Measurements from ENCODE around the gene PHLPP1.
A peak's percentile ranks its signal among the peaks of the same experiment; 100 is the strongest.

PHLPP1 gene

GRCh38 chr18:62744076-62744968 lies 29.0 kb downstream of the PHLPP1 start:
- DNase-seq (ENCODE audit: low spot score), result peak; percentile 75

GRCh38 chr18:62745089-62745751 lies 29.9 kb downstream of the PHLPP1 start:
- no peak for DNase-seq (ENCODE audit: low spot score)

- no peak for DNase-seq (ENCODE audit: low spot score)
These were observed 34.0 kb downstream of the PHLPP1 start for GRCh38 chr18:62749389-62749788.

GRCh38 chr18:62751341-62751821 lies 36.0 kb downstream of the PHLPP1 start:
- no peak for DNase-seq (ENCODE audit: low spot score)

- no peak for DNase-seq (ENCODE audit: low spot score)
These were observed 36.6 kb downstream of the PHLPP1 start for GRCh38 chr18:62751977-62752376.

- DNase-seq (ENCODE audit: low spot score), result no peak
These were observed 38.7 kb downstream of the PHLPP1 start for GRCh38 chr18:62754026-62754425.

- DNase-seq (ENCODE audit: low spot score), result no peak
These were observed 40.1 kb downstream of the PHLPP1 start for GRCh38 chr18:62755454-62755853.

- DNase-seq (ENCODE audit: low spot score), result no peak
These were observed 40.6 kb downstream of the PHLPP1 start for GRCh38 chr18:62755946-62756345.

GRCh38 chr18:62757399-62758010 lies 42.2 kb downstream of the PHLPP1 start:
- DNase-seq (ENCODE audit: low spot score), result no peak

GRCh38 chr18:62758591-62758990 lies 43.2 kb downstream of the PHLPP1 start:
- DNase-seq (ENCODE audit: low spot score), result no peak

GRCh38 chr18:62759704-62760402 lies 44.5 kb downstream of the PHLPP1 start:
- DNase-seq (ENCODE audit: low spot score), result no peak

GRCh38 chr18:62760403-62760734 lies 45.0 kb downstream of the PHLPP1 start:
- no peak for DNase-seq (ENCODE audit: low spot score)

GRCh38 chr18:62763101-62763521 lies 47.8 kb downstream of the PHLPP1 start:
- no peak for DNase-seq (ENCODE audit: low spot score)

- DNase-seq (ENCODE audit: low spot score), result no peak
These were observed 50.9 kb downstream of the PHLPP1 start for GRCh38 chr18:62766266-62766665.

GRCh38 chr18:62767321-62767720 lies 52.0 kb downstream of the PHLPP1 start:
- no peak for DNase-seq (ENCODE audit: low spot score)

GRCh38 chr18:62767836-62768557 lies 52.7 kb downstream of the PHLPP1 start:
- DNase-seq (ENCODE audit: low spot score), result no peak

- DNase-seq (ENCODE audit: low spot score), result no peak
These were observed 53.2 kb downstream of the PHLPP1 start for GRCh38 chr18:62768558-62768943.

- DNase-seq (ENCODE audit: low spot score), result no peak
These were observed 53.9 kb downstream of the PHLPP1 start for GRCh38 chr18:62769216-62769615.

- no peak for DNase-seq (ENCODE audit: low spot score)
These were observed 56.3 kb downstream of the PHLPP1 start for GRCh38 chr18:62771494-62772270.

GRCh38 chr18:62772860-62773584 lies 57.7 kb downstream of the PHLPP1 start:
- DNase-seq (ENCODE audit: low spot score), result no peak

Measured in NAMALWA (cell line).